K562 (cell line): ENCODE measurements around the gene ZFP57.

Experiments
- E2F1 ChIP-seq: sonication (generic); formaldehyde crosslinking; IDR thresholded peaks from 2 replicates; pipeline ENCODE4 v1.8.1; 2023; ENCODE audit warnings: mild to moderate bottlenecking, missing genetic modification reagents, moderate library complexity
- HDGF ChIP-seq: fragments of 450-650 bp; IDR thresholded peaks from 2 replicates; pipeline ENCODE4 v1.6.1; 2016
- RAD51 ChIP-seq: fragments of 450-650 bp; IDR thresholded peaks from 2 replicates; pipeline ENCODE4 v1.7.1; 2016; ENCODE audit warnings: low read depth, mild to moderate bottlenecking, borderline replicate concordance
- ZNF639 ChIP-seq, 2 experiments: fragments of 200-800 bp in 1 of 2; sonication (Bioruptor generic) in 1 of 2; sonication (generic) in 1 of 2; formaldehyde crosslinking in 1 of 2; IDR thresholded peaks in 1 of 2; conservative IDR thresholded peaks in 1 of 2; 2 replicates each; pipeline versions ENCODE4 v1.5.0 to v1.6.1; 2016 to 2020; ENCODE audit warnings: missing compliant biosample characterization in 1 of 2, missing genetic modification characterization in 1 of 2, missing genetic modification reagents in 1 of 2

- no peak for TF ChIP-seq E2F1 (CRISPR knock-in tag)
- no peak for TF ChIP-seq HDGF
- TF ChIP-seq RAD51 = no peak
- TF ChIP-seq ZNF639 (CRISPR knock-in tag; conservative IDR thresholded peaks at IDR 0.05 in 1 of 2, IDR thresholded peaks at IDR 0.05 in 1 of 2) = 0 out of 4 replicates have a peak, but pooled peaks of 1 of the 2 experiments have one; percentile 53
These were observed 48.0 kb downstream of the ZFP57 start, which contains the start of gene GABBR1 for GRCh38 chr6:29632789-29633533.
